ENCODE measurements around the gene POU2F1. TPM values are rescaled to one million over a fixed set of nuclear protein-coding genes. Genes with fewer than 3 reads are reported as not detected.

POU2F1 gene
- total RNA-seq, 6 donors from 2014 or later: 9.1 to 26.8 (median 15.6) TPM

DNA sequence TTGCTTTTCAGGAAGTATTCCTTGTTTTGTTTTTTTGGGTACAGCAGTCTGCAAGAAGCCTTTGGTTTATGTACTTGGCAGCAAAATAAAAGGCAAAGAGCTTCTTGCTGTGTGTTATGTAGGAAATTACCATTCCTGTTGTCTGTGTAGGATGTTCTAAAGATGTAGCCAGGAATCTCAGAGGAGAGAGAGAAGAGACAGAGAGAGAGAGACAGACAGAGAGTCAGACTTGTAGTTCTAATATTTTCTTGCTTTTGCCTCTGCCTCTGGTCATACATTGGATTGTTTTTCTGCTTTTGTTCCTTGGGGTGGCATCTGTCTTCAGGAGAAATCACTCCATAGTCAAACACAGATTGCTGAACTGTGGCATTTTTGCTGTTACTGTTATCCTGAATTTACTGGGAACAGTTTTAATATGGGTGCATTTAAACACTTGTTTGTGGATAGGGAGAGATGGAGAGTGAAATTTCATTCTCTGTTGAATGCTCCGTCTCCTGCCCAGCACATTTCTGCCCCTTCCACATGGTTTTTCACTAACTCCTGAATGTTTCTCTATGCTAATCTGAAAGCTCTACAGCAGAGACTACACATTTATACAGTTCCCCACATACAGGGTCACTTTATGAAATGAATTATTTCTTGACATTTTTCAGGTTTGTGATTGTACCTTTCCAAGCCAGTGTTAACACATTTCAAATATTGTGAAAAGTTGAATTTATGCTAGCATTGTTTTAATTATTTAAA is 49.8 kb downstream of the POU2F1 start:
- ATAC-seq (ENCODE audit: low FRiP score in 2 of 2): no peak
- no peak overlapping the region for H3K4me3 ChIP-seq
- TF ChIP-seq, protein P1, sequence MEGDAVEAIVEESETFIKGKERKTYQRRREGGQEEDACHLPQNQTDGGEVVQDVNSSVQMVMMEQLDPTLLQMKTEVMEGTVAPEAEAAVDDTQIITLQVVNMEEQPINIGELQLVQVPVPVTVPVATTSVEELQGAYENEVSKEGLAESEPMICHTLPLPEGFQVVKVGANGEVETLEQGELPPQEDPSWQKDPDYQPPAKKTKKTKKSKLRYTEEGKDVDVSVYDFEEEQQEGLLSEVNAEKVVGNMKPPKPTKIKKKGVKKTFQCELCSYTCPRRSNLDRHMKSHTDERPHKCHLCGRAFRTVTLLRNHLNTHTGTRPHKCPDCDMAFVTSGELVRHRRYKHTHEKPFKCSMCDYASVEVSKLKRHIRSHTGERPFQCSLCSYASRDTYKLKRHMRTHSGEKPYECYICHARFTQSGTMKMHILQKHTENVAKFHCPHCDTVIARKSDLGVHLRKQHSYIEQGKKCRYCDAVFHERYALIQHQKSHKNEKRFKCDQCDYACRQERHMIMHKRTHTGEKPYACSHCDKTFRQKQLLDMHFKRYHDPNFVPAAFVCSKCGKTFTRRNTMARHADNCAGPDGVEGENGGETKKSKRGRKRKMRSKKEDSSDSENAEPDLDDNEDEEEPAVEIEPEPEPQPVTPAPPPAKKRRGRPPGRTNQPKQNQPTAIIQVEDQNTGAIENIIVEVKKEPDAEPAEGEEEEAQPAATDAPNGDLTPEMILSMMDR (IDR thresholded peaks at IDR 0.05): no peak
- TF ChIP-seq POLR2AphosphoS5 (IDR thresholded peaks at IDR 0.05) (no peak), POLR2A (IDR thresholded peaks at IDR 0.05) (no peak), EP300 (IDR thresholded peaks at IDR 0.05) (no peak)
- no peaks in the 10 kb centered on the region for H3K36me3 ChIP-seq
- peak overlapping the region in 1 of 4 donors; percentile 16 for H3K27ac ChIP-seq
- no peak for DNase-seq
- no peaks in the 10 kb centered on the region for H3K9me3 ChIP-seq
- WGBS, 2 donors: 71 to 80% methylated on average over 1 of the region's 1 CpG
- peaks cover 12 to 25% (median 22%) of the 10 kb centered on the region in 4 donors for H3K4me1 ChIP-seq
- no peaks in the 10 kb centered on the region for H3K27me3 ChIP-seq

DNA sequence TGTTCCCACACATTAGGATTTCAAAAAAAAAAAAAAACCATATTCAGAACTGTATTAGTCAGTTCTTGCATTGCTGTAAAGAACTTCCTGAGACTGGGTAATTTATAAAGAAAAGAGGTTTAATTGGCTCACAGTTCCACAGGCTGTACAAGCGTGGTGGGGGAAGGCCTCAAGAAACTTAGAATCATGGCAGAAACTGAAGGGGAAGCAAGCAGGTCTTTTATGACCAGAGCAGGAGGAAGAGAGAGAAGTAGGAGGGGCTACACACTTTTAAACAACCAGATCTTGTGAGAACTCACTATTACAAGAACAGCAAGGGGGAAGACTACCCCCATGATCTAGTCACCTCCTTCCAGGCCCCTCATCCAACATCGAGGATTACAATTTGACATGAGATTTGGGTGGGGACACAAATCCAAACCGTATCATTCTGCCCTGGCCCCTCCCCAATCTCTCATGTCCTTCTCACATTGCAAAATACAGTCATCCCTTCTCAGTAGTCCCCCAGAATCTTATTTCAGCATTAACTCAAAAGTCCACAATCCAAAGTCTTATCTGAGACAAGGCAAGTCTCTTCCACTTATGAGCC is 51.8 kb downstream of the POU2F1 start:
- no peaks in the 10 kb centered on the region for H3K36me3 ChIP-seq
- no peaks in the 10 kb centered on the region for H3K9me3 ChIP-seq
- no peak overlapping the region for H3K4me3 ChIP-seq
- ATAC-seq (ENCODE audit: low FRiP score in 2 of 2) (no peak), DNase-seq (no peak)
- H3K27me3 ChIP-seq: no peaks in the 10 kb centered on the region
- no peak overlapping the region for H3K27ac ChIP-seq
- TF ChIP-seq POLR2AphosphoS5 (IDR thresholded peaks at IDR 0.05) (no peak), EP300 (IDR thresholded peaks at IDR 0.05) (no peak), POLR2A (IDR thresholded peaks at IDR 0.05) (no peak)
- TF ChIP-seq, protein P1 (IDR thresholded peaks at IDR 0.05): no peak
- H3K4me1 ChIP-seq: peaks cover 12 to 25% (median 22%) of the 10 kb centered on the region in 4 donors
- 79 to 96% methylated on average over 3 of the region's 3 CpGs for WGBS, 2 donors

DNA sequence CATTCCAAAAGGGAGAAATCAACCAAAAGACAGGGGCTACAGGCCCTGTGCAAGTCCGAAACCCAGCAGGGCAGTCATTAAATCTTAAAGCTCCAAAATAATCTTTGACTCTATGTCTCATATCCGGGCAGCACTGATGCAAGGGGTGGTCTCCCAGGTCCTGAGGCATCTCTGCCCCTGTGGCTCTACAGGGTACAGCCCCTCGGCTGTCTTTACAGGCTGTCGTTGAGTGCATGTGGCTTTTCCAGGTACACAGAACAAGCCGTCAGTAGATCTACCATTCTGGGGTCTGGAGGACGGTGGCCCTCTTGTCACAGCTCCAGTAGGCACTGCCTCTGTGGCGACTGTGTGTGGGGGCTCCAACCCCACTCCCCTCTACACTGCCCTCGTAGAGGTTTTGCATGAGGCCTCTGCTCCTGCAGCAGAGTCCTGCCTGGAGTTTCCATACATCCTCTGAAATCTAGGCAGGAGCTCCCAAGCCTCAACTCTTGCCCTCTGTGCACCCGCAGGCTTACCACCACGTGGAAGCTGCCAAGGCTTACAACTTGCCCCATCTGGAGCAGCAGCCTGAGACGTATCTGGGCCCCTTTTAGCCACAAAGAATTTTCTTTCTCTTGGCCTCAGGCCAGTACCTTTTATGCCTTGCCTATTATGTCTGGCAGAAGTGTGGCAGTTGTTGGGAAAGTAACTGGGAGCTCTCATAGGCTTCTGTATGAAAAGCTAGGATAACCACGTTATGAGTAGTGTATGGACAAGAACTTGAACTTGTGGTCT is 52.5 kb downstream of the POU2F1 start:
- Histone ChIP-seq H3K9me3 (no peaks in the 10 kb centered on the region), H3K4me1 (peaks cover 9 to 20% (median 18%) of the 10 kb centered on the region in 4 donors), H3K27ac (no peak overlapping the region), H3K27me3 (no peaks in the 10 kb centered on the region), H3K4me3 (no peak overlapping the region), H3K36me3 (no peaks in the 10 kb centered on the region)
- ATAC-seq (ENCODE audit: low FRiP score in 2 of 2) (no peak), DNase-seq (no peak)
- TF ChIP-seq POLR2A (IDR thresholded peaks at IDR 0.05): no peak
- TF ChIP-seq POLR2AphosphoS5 (IDR thresholded peaks at IDR 0.05): no peak
- no peak for TF ChIP-seq EP300 (IDR thresholded peaks at IDR 0.05)
- TF ChIP-seq, protein P1 (IDR thresholded peaks at IDR 0.05): no peak
- 62 to 74% methylated on average over 7 to 12 of the region's 12 CpGs for WGBS, 2 donors

DNA sequence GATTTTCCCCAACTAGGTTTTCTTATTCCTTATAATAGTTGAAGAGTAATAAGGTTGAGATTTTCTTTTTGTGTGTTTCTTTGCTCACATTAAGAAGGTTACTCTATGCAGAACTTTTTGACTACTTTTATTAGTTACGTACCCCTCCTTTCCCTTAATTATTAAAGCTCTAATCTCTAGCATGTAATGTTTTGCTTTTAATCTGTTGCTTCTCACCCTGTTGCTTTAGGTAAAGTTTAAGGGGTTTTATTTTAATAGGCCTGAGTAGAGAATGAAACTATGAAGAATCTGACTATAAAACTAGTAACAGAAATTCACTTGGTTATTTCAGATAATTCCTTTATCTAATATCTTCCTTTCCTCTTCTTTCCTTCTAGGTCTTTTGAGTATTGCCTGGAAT is 53.4 kb downstream of the POU2F1 start:
- no peak for TF ChIP-seq EP300 (IDR thresholded peaks at IDR 0.05)
- TF ChIP-seq POLR2A (IDR thresholded peaks at IDR 0.05): no peak
- TF ChIP-seq, protein P1 (IDR thresholded peaks at IDR 0.05): no peak
- no peak for TF ChIP-seq POLR2AphosphoS5 (IDR thresholded peaks at IDR 0.05)
- Histone ChIP-seq H3K27ac (no peak overlapping the region), H3K4me1 (peaks cover 4 to 16% (median 12%) of the 10 kb centered on the region in 4 donors), H3K9me3 (no peaks in the 10 kb centered on the region), H3K4me3 (no peak overlapping the region), H3K27me3 (no peaks in the 10 kb centered on the region), H3K36me3 (no peaks in the 10 kb centered on the region)
- WGBS, 2 donors: 92 to 100% methylated on average over 1 of the region's 1 CpG
- DNase-seq: no peak
- ATAC-seq (ENCODE audit: low FRiP score in 2 of 2): no peak

Data from upper lobe of left lung (tissue), 6 donors.